GM13976 (cell line): ENCODE data around the gene IFI27.

Source experiments
- DNase-seq: peaks from one replicate; pipeline ENCODE4 v3.0.0; 2012; ENCODE audit warnings: low spot score
- in situ Hi-C: fragments of 300-500 bp; cut with MboI; formaldehyde crosslinking; loops from one replicate; pipeline ENCODE4 v1.12.0; 2022; ENCODE audit warnings: low sequenced_read_pairs, mixed read lengths, inconsistent platforms; ENCODE audit not compliant: unreplicated experiment
- TF ChIP-seq, protein P1 (sequence below): IDR thresholded peaks from 2 replicates; pipeline ENCODE4 v1.5.1; 2012; ENCODE audit warnings: borderline replicate concordance, mild to moderate bottlenecking; ENCODE audit not compliant: insufficient read depth; ENCODE audit errors: extremely low read depth, missing control alignments, control extremely low read depth

IFI27 gene

DNA sequence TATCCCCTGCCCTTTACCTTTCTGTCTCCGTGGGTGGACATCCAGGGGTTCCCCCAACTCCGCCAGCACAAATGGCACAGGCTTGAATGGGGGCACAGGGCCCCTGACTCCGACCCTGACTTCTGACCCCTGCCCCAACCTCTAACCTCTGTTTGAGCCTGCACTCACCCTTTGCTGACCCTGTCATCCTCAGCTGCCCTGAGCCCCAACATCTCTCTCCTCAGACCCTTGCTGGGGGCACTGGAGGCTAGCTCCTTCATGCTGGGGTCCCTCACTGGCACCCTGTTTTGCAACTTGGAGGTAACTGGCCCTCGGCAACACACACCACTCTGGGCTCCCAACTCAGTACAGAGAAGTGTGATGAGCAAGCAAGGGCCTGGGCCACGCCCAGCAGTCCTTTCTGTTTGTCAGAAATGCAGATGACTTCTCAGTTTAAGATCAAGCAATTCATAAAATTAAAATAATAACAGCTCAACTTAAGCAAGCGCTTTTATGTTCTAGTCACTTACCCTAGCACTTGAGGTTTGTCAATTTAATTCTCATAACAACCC lies 2.1 kb downstream of the IFI27 start:
- DNase-seq: no peak
- in situ Hi-C loops: no loop called here
- TF ChIP-seq, protein P1, sequence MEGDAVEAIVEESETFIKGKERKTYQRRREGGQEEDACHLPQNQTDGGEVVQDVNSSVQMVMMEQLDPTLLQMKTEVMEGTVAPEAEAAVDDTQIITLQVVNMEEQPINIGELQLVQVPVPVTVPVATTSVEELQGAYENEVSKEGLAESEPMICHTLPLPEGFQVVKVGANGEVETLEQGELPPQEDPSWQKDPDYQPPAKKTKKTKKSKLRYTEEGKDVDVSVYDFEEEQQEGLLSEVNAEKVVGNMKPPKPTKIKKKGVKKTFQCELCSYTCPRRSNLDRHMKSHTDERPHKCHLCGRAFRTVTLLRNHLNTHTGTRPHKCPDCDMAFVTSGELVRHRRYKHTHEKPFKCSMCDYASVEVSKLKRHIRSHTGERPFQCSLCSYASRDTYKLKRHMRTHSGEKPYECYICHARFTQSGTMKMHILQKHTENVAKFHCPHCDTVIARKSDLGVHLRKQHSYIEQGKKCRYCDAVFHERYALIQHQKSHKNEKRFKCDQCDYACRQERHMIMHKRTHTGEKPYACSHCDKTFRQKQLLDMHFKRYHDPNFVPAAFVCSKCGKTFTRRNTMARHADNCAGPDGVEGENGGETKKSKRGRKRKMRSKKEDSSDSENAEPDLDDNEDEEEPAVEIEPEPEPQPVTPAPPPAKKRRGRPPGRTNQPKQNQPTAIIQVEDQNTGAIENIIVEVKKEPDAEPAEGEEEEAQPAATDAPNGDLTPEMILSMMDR: no peak

DNA sequence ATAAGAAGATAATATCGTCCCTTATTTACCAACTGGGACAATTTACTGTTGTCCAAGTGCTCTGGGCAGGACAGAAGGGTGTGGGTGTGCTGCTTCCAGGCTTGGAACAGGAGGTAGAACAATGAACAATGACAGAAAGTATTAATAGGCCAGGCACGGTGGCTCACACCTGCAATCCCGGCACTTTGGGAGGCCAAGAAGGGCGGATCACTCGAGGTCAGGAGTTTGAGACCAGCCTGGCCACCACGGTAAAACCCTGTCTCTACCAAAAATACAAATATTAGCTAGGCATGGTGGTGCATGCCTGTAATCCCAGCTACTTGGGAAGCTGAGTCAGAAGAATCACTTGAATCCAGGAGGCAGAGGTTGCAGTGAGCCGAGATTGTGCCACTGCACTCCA lies 2.5 kb downstream of the IFI27 start:
- TF ChIP-seq, protein P1: no peak
- in situ Hi-C loops: no loop called here
- DNase-seq: no peak

DNA sequence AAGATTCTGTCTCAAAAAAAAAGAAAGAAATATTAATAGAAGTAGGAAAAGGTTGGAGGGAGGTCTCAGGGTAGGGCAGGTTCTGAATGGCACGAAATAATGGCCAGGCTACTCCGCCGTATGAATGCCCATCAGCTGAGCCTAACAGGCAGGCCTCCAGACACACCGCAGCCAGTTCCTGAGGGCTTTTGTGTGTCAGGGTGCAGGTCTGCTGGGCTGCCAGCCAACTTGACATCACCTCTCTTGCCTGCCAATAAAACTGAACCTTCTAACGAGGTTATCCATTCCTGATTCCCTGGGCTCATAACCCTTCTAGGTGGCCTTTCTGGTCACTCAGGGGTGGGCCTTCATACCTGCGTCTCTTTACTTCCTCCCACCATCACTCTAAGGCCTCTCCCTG lies 3.0 kb downstream of the IFI27 start:
- DNase-seq: no peak
- TF ChIP-seq, protein P1: no peak
- in situ Hi-C loops: no loop called here

DNA sequence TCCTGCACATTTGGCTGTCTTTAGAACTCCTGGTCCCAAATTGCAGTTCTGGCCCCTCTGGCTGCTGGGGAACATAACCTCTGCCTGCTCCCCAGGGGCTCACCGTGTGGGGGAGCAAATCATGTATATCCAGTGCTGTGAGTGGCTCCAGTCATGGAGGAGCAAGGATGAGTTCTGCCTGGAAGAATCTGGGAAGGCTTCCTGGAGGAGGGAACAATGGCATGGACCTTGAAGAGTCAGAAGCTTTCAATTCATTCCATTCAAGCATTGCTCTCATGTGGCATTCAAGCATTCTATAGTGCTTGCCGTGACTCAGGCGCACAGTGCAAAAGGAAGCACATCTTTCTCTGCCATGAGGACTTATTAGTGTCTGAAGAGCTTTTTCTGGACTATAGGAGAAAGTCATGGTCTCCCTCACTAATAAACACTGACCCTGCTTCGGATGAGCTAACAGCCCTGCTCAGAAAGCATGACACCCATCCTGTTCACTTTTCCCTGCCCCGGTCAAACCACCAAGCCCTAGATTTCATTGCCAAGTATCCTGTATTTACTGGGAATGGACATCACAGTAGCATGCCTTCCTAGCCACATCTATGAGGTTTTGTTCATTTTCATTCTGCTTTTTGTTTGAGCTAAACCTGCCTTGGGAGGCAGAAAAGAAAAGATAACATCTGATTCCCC lies 3.5 kb downstream of the IFI27 start:
- no peak for DNase-seq
- in situ Hi-C loops: no loop called here
- TF ChIP-seq, protein P1: no peak

DNA sequence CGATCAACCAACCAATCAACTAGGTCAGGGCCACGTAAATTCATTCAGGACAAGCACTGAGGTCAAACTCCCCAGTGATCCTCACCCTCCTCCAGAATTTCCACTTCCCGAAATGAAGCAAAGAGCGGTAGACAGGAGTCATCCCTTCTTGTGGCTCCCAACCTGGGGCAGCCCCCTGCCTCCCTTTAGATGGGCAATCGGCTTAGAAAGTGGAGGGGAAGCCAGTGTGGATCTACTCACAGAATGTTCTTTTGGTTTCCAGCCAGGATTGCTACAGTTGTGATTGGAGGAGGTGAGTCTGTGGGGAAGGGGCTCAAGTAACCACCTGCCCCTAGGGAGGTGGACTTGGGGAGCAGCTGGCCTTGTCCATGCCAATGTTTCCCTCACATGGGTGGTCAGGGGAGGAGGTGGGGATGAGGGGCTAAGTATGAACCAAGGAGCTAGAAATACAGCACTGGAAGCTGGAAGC lies 4.1 kb downstream of the IFI27 start:
- TF ChIP-seq, protein P1: no peak
- in situ Hi-C loops: no loop called here
- DNase-seq: no peak

DNA sequence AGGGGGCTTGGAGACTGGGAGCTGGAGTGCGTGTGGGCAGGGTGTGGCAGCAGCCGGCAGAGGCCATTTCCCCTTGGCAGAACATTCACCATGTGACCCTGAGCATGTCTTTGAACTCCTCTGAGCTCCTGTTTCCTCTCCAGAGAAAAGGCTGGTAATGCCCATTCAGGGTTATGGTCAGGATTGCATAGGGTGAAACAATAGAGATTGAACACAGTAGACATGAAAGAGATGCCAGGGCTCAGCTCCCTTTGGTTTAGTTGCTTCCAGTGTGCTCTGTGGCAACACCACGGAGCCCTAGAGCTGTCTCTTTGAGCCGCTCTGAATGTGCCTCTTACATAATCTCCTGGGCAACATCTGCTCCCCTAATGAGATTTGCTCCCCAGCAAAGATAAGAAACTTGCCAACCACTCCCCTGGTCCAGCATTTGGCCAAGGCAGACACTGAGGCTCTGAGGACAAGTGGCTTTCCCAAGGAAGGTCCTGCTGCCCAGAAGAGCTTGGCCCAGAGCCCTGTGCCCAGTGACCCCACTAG lies 4.6 kb downstream of the IFI27 start:
- TF ChIP-seq, protein P1: no peak
- DNase-seq: no peak
- in situ Hi-C loops: no loop called here
